GM21390 (cell line): Measurements from ENCODE around the gene GAD1.

Experiments used
- ATAC-seq: cut with Tn5 transposase; IDR thresholded peaks from one replicate; pipeline ENCODE4 v1.9.1; 2021; ENCODE audit not compliant: unreplicated experiment

GAD1 gene

GRCh38 chr2:170816504-170817092 lies at the start of gene GAD1:
GAD1 (plus strand) TSS chr2:170816887; CDS start chr2:170818592, 1,705 bp downstream.
- ATAC-seq: no peak

GRCh38 chr2:170770008-170770605 lies 46.6 kb upstream of the GAD1 start, which contains the start of gene ERICH2:
ERICH2 (plus strand) TSS chr2:170770378; CDS start chr2:170770682, 304 bp downstream.
- ATAC-seq: peak; percentile 50

DNA sequence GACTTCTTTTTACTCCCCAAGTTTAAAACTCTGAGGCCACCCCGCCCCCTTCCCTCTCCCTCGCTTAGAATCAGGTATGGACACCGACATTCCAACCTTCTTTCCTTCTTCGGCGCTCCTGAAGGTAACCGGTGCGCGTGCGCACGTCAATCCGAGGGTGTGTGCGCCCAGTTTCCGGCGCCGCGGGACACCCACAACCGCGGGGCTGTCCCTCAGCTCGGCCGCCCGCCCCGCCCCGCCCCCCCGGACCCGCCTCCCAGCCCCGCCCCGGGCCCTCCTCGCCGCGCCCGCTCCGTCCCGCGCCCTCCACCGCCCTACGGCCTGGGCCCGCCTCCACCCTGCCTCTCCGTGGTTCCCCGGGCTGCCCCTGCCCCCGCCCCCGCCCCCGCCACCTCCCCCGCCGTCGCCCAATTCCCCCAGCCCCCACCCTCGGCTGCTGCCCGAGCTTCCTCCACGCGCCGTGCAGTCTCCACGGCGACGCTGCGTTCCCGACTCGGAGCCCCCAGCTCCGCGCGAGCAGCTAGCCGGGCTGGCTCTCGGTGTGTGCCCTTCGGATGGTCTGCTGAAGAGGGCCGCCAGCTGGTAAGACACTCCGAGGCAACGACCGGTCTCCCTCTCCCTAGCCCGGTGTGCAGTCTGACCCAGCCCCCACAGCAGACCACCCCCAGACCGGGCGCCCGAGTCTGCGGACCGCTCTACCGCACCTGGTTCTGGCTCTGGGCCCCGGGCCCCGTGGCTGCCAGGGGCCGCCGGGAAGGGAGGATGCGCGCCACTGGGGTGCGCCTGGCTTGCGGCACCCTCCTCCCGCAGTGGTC lies 45.9 kb upstream of the GAD1 start:
- peak; percentile 76 for ATAC-seq

DNA sequence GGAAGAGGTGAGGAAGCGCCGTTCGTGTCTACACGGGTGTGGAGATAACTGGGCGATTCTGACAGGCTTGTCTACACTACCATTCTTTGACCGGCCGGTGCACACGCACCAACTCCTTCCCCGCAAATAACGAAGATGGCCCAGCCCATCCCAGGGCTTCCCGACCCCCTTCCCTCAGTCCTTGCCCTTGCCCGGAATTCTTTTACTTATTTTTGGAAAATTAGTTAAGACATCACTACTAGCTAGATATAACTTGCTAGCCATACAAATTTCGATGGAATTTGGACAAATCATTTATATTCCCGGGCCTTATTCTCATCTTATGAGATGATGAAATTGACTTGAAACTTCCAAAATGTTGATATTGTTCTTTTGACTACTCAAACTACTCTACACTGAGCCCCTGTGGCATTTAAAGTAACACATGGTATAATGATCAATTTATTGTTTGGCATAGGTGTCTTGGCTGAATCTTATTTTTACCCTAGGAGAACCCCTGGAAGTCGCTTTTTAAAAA lies 45.2 kb upstream of the GAD1 start:
- no peak for ATAC-seq

- ATAC-seq: no peak
Measured at GRCh38 chr2:170772295-170772694, 44.4 kb upstream of the GAD1 start.

DNA sequence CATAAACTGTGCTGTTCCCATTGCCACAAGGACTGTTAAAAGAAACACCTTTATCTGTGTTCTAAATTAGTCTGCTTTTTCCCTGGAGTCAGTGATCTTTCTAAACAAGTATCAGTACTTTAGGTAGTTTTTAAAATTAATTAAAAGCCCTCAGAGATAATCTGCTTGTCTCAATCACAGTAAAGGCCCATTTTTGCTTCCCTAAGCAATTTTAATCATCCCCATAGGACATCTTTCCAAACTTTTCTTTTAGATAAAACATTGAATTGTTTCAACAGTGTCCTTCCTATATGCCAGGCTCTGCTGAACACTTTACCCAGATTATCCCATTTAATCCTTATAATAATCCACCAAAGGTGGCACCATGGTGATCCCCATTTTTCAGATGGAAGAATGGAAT lies 42.6 kb upstream of the GAD1 start:
- ATAC-seq: no peak

GRCh38 chr2:170778900-170779299 lies 37.8 kb upstream of the GAD1 start:
- no peak for ATAC-seq

GRCh38 chr2:170779304-170779703 lies 37.4 kb upstream of the GAD1 start:
- ATAC-seq: no peak

DNA sequence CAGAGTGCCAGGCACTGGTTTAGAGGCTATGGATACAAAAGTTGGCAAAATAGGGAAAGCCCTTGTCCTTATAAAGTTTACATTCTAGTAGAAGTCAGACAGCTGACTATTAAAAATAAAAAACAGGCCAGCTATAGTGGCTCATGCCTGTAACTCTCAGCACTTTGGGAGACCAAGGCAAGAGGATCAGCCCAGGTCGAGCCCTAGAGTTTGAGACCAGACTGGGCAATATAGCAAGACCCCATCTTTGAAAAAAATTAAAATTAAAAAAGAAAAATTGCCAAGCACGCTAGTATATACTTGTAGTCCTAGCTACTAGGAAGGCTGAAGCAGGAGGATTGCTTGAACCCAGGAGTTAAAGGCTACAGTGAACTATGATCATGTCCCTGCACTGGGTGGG lies 34.0 kb upstream of the GAD1 start:
- no peak for ATAC-seq

- ATAC-seq: no peak
Measured at GRCh38 chr2:170783549-170783948, 33.1 kb upstream of the GAD1 start.

GRCh38 chr2:170798996-170799395 lies 17.7 kb upstream of the GAD1 start:
- ATAC-seq: no peak

- ATAC-seq: no peak
Measured at GRCh38 chr2:170806548-170806947, 10.1 kb upstream of the GAD1 start.

DNA sequence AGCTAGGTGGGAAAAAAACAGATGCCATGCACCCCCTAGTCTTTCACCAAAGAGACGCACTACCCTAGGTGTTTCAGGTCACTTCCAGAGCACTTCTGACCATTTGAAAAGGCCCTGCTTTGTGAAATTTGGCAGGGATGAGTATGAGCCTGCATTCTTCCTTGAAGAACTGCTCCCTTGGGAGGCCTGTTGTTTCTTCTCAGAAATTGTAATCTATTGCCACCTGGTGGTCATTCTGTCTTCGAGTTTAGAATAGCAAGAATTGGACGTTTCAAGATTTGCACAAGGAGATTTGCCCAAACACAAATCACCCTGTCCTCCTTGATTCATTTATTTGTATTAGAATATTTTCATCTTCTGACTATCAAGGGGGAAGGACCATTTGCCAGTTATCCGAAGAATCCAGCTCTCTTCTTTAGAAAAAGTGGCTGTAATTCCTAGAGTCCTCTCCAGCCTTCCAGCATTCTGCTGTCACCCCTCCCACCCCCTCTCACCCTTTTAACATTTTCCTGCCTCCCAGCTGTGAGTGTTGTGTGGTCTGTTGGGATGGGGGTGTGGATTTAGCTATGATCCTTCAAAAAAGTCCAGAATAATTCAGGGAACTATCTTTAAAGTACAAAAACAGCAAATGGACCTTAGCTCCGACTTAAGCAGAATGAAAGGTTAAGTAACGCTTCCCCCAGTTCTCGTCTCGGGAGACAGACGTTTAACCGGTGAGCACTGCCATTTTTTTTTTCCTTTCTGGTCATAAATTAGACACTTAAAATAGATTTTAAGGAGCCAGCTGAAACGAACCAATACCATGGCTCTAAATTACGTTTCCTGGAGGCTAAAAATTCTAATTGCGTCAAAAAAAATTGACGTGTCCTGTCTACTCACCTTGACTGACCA lies 3.7 kb upstream of the GAD1 start:
- no peak for ATAC-seq

GRCh38 chr2:170813611-170814532 lies 2.8 kb upstream of the GAD1 start:
- ATAC-seq: no peak

DNA sequence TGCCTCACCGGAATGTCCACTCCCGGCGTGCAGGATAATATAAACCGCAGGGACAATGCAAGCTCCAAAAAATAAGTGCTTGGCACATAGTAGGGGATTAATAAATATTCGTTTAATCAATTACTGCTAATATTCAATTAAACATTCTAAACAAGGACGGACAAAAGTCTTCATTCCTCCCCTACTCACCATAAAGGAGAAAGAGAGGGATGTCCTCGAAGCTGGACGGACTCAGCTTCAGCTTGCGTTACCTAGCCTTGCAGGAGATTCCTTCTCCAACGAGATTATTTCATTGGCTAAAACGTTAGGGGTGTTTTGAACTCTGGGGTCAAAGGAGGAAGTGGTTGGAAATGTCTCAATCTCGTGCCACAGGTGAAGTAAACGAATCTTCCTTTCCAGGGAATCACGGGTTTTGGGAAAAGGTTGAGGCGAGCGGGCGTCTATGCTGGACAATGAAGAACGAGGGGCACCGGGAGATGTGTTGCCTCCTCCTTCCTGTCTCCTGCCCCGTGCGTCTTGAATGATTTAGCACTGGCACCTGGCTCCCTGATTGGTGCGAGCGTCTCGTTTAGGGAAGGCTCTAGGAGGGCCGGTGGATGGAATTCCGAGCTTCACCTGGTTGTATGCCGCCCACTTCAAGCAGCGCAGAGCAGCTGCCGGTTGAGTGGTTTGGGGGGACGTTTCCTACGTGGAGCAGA lies 2.0 kb upstream of the GAD1 start:
- no peak for ATAC-seq

- no peak for ATAC-seq
Measured at GRCh38 chr2:170815311-170815710, 1.4 kb upstream of the GAD1 start.

DNA sequence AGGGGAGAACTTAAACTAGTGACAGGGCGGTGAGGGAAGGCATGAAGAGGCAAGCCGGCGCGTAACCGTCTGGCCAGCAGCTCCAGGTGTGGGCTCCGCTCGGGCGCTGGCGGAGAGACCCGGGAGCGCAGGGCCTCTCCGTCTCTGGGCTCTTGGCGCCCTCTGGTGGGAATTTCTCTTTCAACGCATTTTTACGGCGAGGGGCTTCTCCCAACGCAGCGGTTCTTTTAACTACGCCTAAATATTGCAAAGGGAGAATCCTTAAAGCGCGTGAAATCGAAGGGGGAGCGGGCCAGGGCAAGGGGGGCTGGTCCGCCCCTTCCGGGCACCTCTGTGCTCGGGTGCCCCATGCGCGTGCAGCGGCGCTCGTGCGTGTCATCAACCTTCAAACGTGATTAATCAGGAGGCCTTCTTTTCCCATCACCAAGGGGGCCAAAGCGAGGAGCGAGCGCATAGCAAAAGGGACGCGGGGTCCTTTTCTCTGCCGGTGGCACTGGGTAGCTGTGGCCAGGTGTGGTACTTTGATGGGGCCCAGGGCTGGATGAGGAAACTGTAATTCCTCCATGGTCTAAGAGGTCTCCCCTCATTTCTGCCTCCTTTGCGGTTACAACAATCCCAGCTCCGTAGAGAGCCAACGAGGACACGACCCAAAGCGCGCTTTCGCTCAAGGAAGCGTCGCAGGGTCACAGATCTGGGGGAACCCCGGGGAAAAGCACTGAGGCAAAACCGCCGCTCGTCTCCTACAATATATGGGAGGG lies 762 bp upstream of the GAD1 start:
- no peak for ATAC-seq
